Measurements from ENCODE around the gene LYRM2. TPM values are rescaled to one million over a fixed set of nuclear protein-coding genes. Genes with fewer than 3 reads are reported as not detected.

The LYRM2 gene, protein sequence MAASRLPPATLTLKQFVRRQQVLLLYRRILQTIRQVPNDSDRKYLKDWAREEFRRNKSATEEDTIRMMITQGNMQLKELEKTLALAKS
- 10 to 100 TPM in 3 of 4 donors, 1 to 10 TPM in 1; 8.3 to 41.8 (median 22.0) TPM for polyA plus RNA-seq
- long read RNA-seq, donor 1, full-length matches to known transcripts: 55 of 55 reads
- long read RNA-seq, donor 1, partial matches to known transcripts: 0 of 55 reads
- long read RNA-seq, donor 1, other reads (novel, unspliced or antisense): 0 of 55 reads
- long read RNA-seq, donor 2, full-length matches to known transcripts: 12 of 12 reads
- long read RNA-seq, donor 2, partial matches to known transcripts: 0 of 12 reads
- long read RNA-seq, donor 2, other reads (novel, unspliced or antisense): 0 of 12 reads
- long read RNA-seq, donor 3, full-length matches to known transcripts: 20 of 34 reads
- long read RNA-seq, donor 3, partial matches to known transcripts: 14 of 34 reads
- long read RNA-seq, donor 3, other reads (novel, unspliced or antisense): 0 of 34 reads
- long read RNA-seq, donor 4: 0 reads
- long read RNA-seq, donor 5, full-length matches to known transcripts: 9 of 9 reads
- long read RNA-seq, donor 5, partial matches to known transcripts: 0 of 9 reads
- long read RNA-seq, donor 5, other reads (novel, unspliced or antisense): 0 of 9 reads
- long read RNA-seq, donor 6, full-length matches to known transcripts: 19 of 19 reads
- long read RNA-seq, donor 6, partial matches to known transcripts: 0 of 19 reads
- long read RNA-seq, donor 6, other reads (novel, unspliced or antisense): 0 of 19 reads
- long read RNA-seq, donor 7, full-length matches to known transcripts: 22 of 22 reads
- long read RNA-seq, donor 7, partial matches to known transcripts: 0 of 22 reads
- long read RNA-seq, donor 7, other reads (novel, unspliced or antisense): 0 of 22 reads
- long read RNA-seq, donor 8, full-length matches to known transcripts: 3 of 3 reads
- long read RNA-seq, donor 8, partial matches to known transcripts: 0 of 3 reads
- long read RNA-seq, donor 8, other reads (novel, unspliced or antisense): 0 of 3 reads
- long read RNA-seq, donor 9, full-length matches to known transcripts: 5 of 5 reads
- long read RNA-seq, donor 9, partial matches to known transcripts: 0 of 5 reads
- long read RNA-seq, donor 9, other reads (novel, unspliced or antisense): 0 of 5 reads
- long read RNA-seq, donor 10, full-length matches to known transcripts: 22 of 22 reads
- long read RNA-seq, donor 10, partial matches to known transcripts: 0 of 22 reads
- long read RNA-seq, donor 10, other reads (novel, unspliced or antisense): 0 of 22 reads

DNA sequence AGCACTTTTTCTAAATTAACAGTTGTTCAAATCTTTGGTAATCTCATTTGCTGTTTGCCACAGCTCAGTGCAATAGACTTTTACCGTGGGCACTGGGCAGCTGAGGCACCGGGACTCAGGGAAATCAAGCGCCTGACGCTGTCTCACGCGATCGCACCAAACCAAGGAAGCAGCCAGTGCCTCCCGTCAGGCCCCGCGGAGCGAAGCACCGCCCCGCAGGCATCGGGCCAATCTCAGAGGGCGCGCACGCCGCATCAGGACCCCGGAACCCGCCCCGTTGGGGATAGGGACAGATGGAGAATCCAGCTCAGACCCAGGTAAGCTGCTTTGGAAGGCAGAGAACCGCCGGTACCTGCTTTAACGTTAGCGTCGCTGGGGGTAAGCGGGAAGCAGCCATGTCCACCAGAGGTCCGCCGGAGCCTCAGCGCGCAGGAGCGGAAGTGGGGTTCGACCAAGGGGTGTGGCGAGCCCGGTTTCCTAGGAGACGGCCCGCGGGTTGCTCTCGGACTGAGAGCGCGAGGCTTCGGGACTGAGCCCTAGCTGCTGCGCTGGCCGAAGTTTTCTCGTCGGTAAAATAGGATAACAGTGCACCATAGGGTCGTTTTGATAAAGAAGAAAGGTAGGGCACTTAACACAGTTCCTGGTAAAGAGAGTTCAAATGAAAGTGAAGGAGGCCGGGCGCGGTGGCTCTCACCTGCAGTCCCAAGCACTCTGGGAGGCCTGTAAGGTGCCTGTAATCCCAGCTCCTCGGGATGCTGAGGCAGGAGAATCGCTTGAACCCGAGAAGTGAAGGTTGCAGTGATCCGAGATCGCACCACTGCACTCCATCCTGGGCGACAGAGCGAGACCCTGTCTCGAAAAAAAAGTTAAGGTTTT is at the start of gene LYRM2:
TSS of gene LYRM2 (minus strand) at position 428 of the 876 bp plus-strand sequence. CDS start at position 397, 31 bp downstream.
- WGBS, 3 donors: 1 to 3% (median 3%) methylated on average over 58 of the region's 58 CpGs
- no peaks in the 10 kb centered on the region for H3K9me3 ChIP-seq (ENCODE audit: control insufficient read depth in 2 of 2, insufficient read depth in 1 of 2, low read depth in 1 of 2, low read length in 1 of 2)
- no peaks in the 10 kb centered on the region for H3K27me3 ChIP-seq (ENCODE audit: control insufficient read depth in 3 of 3, insufficient read depth in 3 of 3, low read length in 3 of 3)
- DNase-seq (peak; percentile 92 to 97), FAIRE-seq (no peak)
- peak within 1 kb of the TSS; percentile 65 to 75 (median 69) for H3K4me3 ChIP-seq (ENCODE audit: low read depth in 1 of 3, low read length in 3 of 3)
- peak within 1 kb of the TSS; percentile 84 to 98 (median 89) for H3K27ac ChIP-seq (ENCODE audit: low read depth in 1 of 3, low read length in 2 of 3)
- H3K36me3 ChIP-seq (ENCODE audit: control insufficient read depth in 3 of 3, insufficient read depth in 2 of 3, low read depth in 1 of 3, low read length in 3 of 3): peaks cover 0 to 9% (median 8%) of the 10 kb centered on the region in 3 donors
- peaks cover 0 to 6% (median 4%) of the 10 kb centered on the region in 3 donors for H3K4me1 ChIP-seq (ENCODE audit: control insufficient read depth in 3 of 3, insufficient read depth in 2 of 3, low read depth in 1 of 3, low read length in 2 of 3)

DNA sequence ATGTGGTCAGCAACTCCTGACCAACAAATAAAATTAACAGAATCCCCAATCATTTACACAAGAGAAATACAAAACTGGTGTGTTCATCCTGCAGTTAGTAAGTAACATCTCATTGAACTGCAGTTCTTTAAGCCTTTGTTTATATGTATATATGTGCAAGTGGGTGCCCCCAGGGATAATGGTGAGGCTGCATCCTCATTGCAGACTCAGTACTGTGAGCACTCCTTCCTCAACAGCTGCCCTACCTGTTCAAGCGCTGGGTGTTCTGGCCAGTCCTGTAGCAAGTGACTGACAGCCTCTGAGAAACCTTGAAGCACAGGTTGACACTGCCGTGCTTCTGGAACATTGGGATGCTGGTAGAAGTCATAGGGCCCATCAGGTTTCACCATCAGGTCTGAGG is 49.8 kb upstream of the LYRM2 start:
- 93 to 100% (median 98%) methylated on average over 2 of the region's 2 CpGs for WGBS, 3 donors
- FAIRE-seq (no peak), DNase-seq (no peak)
- Histone ChIP-seq H3K27me3 (ENCODE audit: control insufficient read depth in 3 of 3, insufficient read depth in 3 of 3, low read length in 3 of 3) (no peaks in the 10 kb centered on the region), H3K27ac (ENCODE audit: low read depth in 1 of 3, low read length in 2 of 3) (no peak overlapping the region), H3K4me3 (ENCODE audit: low read depth in 1 of 3, low read length in 3 of 3) (no peak overlapping the region), H3K4me1 (ENCODE audit: control insufficient read depth in 3 of 3, insufficient read depth in 2 of 3, low read depth in 1 of 3, low read length in 2 of 3) (no peaks in the 10 kb centered on the region), H3K9me3 (ENCODE audit: control insufficient read depth in 2 of 2, insufficient read depth in 1 of 2, low read depth in 1 of 2, low read length in 1 of 2) (no peaks in the 10 kb centered on the region), H3K36me3 (ENCODE audit: control insufficient read depth in 3 of 3, insufficient read depth in 2 of 3, low read depth in 1 of 3, low read length in 3 of 3) (peaks cover 21 to 51% (median 22%) of the 10 kb centered on the region in 3 donors)

DNA sequence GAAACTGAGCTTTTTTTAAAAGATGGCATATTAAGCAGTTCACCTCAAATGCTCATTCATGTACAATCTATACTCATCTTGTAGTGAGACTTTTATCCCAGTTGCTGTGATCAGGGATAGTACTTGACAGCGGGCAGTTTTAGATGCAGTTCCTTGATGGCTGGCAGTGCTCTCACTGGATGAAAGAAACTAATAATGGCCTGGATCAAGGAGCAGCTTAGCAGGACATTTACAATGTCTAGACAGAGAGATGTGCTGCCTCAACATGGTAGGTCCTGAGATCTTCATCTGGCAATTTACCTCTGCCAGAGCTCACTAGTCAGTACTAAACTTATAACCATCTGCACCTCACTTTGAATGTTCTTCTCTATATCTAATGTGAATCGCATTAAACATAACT is 46.8 kb upstream of the LYRM2 start:
- H3K4me1 ChIP-seq (ENCODE audit: control insufficient read depth in 3 of 3, insufficient read depth in 2 of 3, low read depth in 1 of 3, low read length in 2 of 3): no peaks in the 10 kb centered on the region
- H3K4me3 ChIP-seq (ENCODE audit: low read depth in 1 of 3, low read length in 3 of 3): no peak overlapping the region
- peaks cover 15 to 56% (median 21%) of the 10 kb centered on the region in 3 donors for H3K36me3 ChIP-seq (ENCODE audit: control insufficient read depth in 3 of 3, insufficient read depth in 2 of 3, low read depth in 1 of 3, low read length in 3 of 3)
- no peaks in the 10 kb centered on the region for H3K9me3 ChIP-seq (ENCODE audit: control insufficient read depth in 2 of 2, insufficient read depth in 1 of 2, low read depth in 1 of 2, low read length in 1 of 2)
- DNase-seq: no peak
- no peak overlapping the region for H3K27ac ChIP-seq (ENCODE audit: low read depth in 1 of 3, low read length in 2 of 3)
- no peaks in the 10 kb centered on the region for H3K27me3 ChIP-seq (ENCODE audit: control insufficient read depth in 3 of 3, insufficient read depth in 3 of 3, low read length in 3 of 3)
- FAIRE-seq: no peak
- 98 to 99% (median 99%) methylated on average over 2 of the region's 2 CpGs for WGBS, 3 donors

DNA sequence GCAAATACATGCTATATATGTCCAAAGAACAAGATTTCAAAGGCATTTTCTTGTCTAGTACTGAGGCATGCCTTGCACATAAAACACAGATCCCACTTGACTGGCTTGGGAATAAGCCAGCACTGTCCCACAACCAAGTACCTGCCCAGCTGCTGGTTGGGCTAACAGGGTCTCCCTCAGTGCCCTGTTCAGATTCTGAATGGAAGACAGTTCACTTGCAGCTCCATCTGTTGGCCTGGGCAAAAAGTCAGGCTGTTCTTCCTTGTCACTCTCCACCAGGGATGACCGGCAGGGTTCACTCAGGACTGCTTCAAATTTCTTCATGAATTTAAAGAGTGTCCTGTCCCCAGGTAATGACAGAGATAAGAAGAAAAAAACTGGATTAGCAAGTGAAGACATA is 44.4 kb upstream of the LYRM2 start:
- no peak overlapping the region for H3K4me3 ChIP-seq (ENCODE audit: low read depth in 1 of 3, low read length in 3 of 3)
- no peaks in the 10 kb centered on the region for H3K9me3 ChIP-seq (ENCODE audit: control insufficient read depth in 2 of 2, insufficient read depth in 1 of 2, low read depth in 1 of 2, low read length in 1 of 2)
- FAIRE-seq (no peak), DNase-seq (no peak)
- H3K27me3 ChIP-seq (ENCODE audit: control insufficient read depth in 3 of 3, insufficient read depth in 3 of 3, low read length in 3 of 3): no peaks in the 10 kb centered on the region
- H3K27ac ChIP-seq (ENCODE audit: low read depth in 1 of 3, low read length in 2 of 3): no peak overlapping the region
- WGBS, 3 donors: 96 to 100% (median 100%) methylated on average over 1 of the region's 1 CpG
- no peaks in the 10 kb centered on the region for H3K4me1 ChIP-seq (ENCODE audit: control insufficient read depth in 3 of 3, insufficient read depth in 2 of 3, low read depth in 1 of 3, low read length in 2 of 3)
- peaks cover 14 to 58% (median 26%) of the 10 kb centered on the region in 3 donors for H3K36me3 ChIP-seq (ENCODE audit: control insufficient read depth in 3 of 3, insufficient read depth in 2 of 3, low read depth in 1 of 3, low read length in 3 of 3)

DNA sequence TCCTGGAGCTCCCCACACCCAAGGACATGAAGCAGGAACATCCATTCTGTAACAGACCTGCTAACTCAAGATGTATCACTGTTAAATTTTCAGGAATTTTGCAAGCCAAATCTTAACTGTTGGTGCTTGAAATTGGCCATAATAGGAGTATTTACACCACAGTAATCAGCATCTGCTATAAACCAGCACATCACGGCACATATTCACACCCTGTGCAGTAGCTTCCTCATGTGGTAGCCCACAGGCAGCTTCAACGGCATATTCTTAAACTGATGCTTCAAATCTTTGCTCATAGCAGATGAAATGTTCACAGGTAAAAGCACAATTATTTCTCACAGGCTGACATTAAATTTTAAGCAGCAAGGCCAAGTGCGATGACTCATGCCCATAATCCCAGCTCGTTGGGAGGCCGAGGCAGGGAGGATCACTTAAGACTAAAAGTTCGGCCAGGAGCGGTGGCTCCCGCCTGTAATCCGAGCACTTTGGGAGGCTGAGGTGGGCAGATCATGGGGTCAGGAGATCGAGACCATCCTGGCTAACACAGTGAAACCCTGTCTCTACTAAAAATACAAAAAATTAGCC is 43.5 kb upstream of the LYRM2 start:
- 93 to 94% (median 94%) methylated on average over 10 of the region's 10 CpGs for WGBS, 3 donors
- Histone ChIP-seq H3K27me3 (ENCODE audit: control insufficient read depth in 3 of 3, insufficient read depth in 3 of 3, low read length in 3 of 3) (no peaks in the 10 kb centered on the region), H3K4me3 (ENCODE audit: low read depth in 1 of 3, low read length in 3 of 3) (no peak overlapping the region), H3K4me1 (ENCODE audit: control insufficient read depth in 3 of 3, insufficient read depth in 2 of 3, low read depth in 1 of 3, low read length in 2 of 3) (no peaks in the 10 kb centered on the region), H3K27ac (ENCODE audit: low read depth in 1 of 3, low read length in 2 of 3) (no peak overlapping the region), H3K36me3 (ENCODE audit: control insufficient read depth in 3 of 3, insufficient read depth in 2 of 3, low read depth in 1 of 3, low read length in 3 of 3) (peaks cover 14 to 63% (median 23%) of the 10 kb centered on the region in 3 donors), H3K9me3 (ENCODE audit: control insufficient read depth in 2 of 2, insufficient read depth in 1 of 2, low read depth in 1 of 2, low read length in 1 of 2) (no peaks in the 10 kb centered on the region)
- FAIRE-seq: no peak
- no peak for DNase-seq

DNA sequence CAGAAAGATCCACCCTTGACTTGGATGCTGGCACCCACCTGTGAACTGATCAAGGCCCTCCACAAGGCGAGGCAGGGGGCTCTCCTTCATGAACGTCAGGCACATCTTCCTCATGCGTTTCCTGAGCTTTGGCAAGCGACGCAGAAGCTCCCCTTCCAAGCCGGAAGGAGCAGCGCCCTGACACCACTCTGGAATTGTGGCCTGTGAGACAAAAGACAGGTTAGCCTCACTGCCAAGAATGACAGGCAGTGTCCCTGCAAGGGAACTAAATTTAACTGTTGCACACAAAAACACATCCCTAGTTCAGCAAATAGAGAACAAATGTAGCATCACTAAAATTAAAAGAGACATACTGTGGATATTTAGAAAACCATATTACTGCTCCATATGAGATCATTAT is 42.0 kb upstream of the LYRM2 start:
- Histone ChIP-seq H3K4me1 (ENCODE audit: control insufficient read depth in 3 of 3, insufficient read depth in 2 of 3, low read depth in 1 of 3, low read length in 2 of 3) (no peaks in the 10 kb centered on the region), H3K36me3 (ENCODE audit: control insufficient read depth in 3 of 3, insufficient read depth in 2 of 3, low read depth in 1 of 3, low read length in 3 of 3) (peaks cover 18 to 63% (median 20%) of the 10 kb centered on the region in 3 donors), H3K27me3 (ENCODE audit: control insufficient read depth in 3 of 3, insufficient read depth in 3 of 3, low read length in 3 of 3) (no peaks in the 10 kb centered on the region), H3K4me3 (ENCODE audit: low read depth in 1 of 3, low read length in 3 of 3) (no peak overlapping the region), H3K9me3 (ENCODE audit: control insufficient read depth in 2 of 2, insufficient read depth in 1 of 2, low read depth in 1 of 2, low read length in 1 of 2) (no peaks in the 10 kb centered on the region), H3K27ac (ENCODE audit: low read depth in 1 of 3, low read length in 2 of 3) (no peak overlapping the region)
- FAIRE-seq: no peak
- 81 to 93% (median 91%) methylated on average over 7 of the region's 7 CpGs for WGBS, 3 donors
- no peak for DNase-seq

DNA sequence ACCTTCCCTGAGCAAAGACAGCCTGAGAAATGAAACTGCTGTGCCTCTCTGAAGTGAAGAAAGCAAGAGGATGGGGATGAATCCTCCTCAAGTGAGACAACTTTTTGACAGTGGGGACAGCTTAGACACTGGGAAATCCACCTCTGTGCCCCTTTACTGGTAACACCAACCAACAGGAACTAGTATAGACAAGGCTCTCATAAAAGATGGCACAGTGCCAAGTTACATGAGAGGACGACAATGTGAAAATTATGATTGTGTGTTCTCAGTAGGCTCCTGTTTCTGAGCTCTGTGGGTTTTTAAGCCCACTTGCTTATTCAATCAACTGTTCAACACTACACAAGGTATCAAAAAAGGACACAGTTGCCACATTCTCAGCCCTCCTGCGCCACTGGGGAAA is 41.6 kb upstream of the LYRM2 start:
- H3K27me3 ChIP-seq (ENCODE audit: control insufficient read depth in 3 of 3, insufficient read depth in 3 of 3, low read length in 3 of 3): no peaks in the 10 kb centered on the region
- peaks cover 15 to 65% (median 23%) of the 10 kb centered on the region in 3 donors for H3K36me3 ChIP-seq (ENCODE audit: control insufficient read depth in 3 of 3, insufficient read depth in 2 of 3, low read depth in 1 of 3, low read length in 3 of 3)
- no peaks in the 10 kb centered on the region for H3K9me3 ChIP-seq (ENCODE audit: control insufficient read depth in 2 of 2, insufficient read depth in 1 of 2, low read depth in 1 of 2, low read length in 1 of 2)
- DNase-seq: peak in 1 of 2 donors; percentile 4
- no peak for FAIRE-seq
- H3K4me3 ChIP-seq (ENCODE audit: low read depth in 1 of 3, low read length in 3 of 3): no peak overlapping the region
- no peaks in the 10 kb centered on the region for H3K4me1 ChIP-seq (ENCODE audit: control insufficient read depth in 3 of 3, insufficient read depth in 2 of 3, low read depth in 1 of 3, low read length in 2 of 3)
- H3K27ac ChIP-seq (ENCODE audit: low read depth in 1 of 3, low read length in 2 of 3): no peak overlapping the region
- 74 to 78% (median 77%) methylated on average over 2 of the region's 2 CpGs for WGBS, 3 donors
